ENCODE data around the gene CELF5.
"Not testable (repeated sequence)": the region's sequence is repeated elsewhere in the genome, so short reads cannot be mapped to it uniquely, and the experiment has no call there.

The CELF5 gene

DNA sequence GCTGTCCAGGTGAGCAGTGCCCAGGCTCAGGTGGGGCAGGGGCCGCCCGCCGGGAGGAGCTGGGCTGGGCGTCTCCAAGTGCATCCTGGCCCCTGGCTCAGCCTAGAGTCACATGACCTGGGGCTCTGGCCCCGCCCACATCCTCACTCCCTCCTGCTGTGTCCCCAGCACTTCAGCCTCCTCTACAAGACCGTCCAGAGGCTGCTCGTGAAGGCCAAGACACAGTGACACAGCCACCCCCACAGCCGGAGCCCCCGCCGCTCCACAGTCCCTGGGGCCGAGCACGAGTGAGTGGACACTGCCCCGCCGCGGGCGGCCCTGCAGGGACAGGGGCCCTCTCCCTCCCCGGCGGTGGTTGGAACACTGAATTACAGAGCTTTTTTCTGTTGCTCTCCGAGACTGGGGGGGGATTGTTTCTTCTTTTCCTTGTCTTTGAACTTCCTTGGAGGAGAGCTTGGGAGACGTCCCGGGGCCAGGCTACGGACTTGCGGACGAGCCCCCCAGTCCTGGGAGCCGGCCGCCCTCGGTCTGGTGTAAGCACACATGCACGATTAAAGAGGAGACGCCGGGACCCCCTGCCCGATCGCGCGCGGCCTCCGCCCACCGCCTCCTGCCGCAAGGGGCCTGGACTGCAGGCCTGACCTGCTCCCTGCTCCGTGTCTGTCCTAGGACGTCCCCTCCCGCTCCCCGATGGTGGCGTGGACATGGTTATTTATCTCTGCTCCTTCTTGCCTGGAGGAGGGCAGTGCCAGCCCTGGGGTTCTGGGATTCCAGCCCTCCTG lies 16.8 kb upstream of the CELF5 start:
- DNase-seq (ENCODE audit: low read depth) = no peak

DNA sequence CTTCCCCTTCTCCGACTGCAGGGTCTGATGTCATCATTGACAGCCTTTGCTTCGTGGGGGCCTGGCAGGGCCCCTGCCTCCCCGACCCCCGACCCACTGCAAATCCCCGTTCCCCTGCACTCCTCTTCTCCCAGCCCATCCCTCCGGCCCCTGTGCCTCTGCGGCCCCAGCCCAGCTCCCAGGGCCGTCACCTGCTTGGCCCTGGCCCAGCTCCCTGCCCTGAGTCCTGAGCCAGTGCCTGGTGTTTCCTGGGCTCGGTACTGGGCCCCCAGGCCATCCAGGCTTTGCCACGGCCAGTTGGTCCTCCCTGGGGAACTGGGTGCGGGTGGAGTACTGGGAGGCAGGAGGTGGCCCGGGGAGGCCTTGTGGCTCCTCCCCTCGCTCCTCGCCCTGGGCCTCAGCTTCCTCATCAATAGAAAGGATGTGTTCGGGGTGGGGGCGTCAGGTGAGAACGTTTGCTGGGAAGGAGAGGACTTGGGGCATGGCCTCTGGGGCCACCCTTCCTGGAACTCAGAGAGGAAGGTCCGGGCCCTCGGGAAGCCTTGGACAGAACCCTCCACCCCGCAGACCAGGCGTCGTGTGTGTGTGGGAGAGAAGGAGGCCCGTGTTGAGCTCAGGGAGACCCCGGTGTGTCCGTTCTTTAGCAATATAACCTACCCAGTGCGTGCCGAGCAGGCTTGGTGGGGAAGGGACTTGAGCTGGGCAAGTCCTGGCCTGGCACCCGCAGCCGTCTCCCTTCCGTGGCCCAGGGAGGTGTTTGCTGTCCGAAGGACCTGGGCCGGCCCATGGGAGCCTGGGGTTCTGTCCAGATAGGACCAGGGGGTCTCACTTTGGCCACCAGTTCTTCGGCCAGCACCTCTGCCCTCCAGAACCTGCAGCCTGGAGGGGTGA lies 15.9 kb upstream of the CELF5 start:
- no peak for DNase-seq (ENCODE audit: low read depth)

DNA sequence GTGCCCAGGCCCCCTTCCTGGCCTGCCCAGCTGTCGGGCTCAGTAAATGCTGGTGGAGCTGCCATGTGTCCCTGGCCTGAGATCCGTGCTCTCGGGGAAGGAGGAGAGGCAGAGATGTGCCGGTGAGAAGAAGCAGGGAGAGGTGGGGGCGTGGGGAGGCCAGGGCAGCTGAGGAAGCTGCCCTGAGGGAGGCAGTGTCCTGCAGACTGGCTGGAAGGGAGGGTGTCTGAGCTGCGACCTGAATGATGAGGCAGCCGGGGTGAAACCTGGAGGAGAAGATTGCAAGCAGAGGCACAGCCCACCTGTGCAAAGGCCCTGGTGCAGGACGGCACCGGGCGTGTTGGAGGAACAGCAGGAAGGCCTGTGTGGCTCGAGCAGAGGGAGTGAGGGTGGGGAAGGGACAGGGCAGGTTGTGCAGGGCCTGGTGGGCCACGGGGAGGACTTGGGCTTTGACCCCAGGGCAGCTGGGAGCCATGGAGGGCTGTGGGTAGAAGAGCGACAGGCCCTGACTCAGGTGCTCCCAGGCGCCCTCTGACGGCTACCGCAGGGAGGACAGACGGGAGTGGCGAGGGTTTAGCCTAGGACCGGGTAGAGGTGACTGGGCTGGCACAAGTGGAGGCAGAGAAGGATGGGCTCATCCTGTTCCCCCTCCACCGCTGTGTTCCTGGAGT lies 14.0 kb upstream of the CELF5 start:
- DNase-seq (ENCODE audit: low read depth) = no peak

DNA sequence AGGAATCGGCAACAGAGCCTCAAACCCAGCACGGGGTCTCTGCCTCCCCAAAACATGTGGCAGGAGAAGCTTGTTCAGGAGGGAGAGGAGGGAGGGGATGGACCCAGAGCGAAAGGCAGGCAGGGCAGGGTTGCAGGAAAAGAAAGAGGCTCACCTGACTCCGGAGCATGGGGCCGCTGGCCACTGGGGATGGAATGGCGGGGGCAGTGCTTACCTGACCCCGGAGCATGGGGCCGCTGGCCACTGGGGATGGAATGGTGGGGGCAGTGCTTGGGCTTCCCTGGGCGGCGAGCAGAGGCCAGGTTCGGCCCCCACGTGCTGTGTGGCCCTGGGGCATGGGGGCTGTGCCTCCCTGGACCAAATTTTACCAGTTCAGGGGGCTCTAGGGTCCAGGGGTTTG lies 13.3 kb upstream of the CELF5 start:
- no peak for DNase-seq (ENCODE audit: low read depth)

DNA sequence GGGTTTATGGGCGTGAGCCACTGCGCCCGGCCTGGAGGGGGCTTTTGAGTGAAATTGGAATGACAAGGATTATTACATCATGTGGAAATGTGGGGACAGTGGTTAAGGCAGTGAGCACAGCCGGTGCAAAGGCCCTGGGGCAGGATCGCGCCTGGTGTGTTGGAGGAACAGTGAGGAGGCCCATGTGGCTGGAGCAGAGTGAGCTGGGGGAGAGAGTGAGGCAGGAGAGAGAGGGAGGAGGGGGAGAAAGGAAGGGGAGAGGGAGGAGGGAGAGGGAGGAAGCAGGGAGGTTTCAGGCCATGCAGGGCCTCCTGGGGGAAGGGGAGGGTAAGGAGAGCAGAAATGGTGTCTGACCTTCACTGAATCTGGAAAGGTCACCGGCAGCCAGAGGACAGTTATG lies 11.3 kb upstream of the CELF5 start:
- no peak for DNase-seq (ENCODE audit: low read depth)

DNA sequence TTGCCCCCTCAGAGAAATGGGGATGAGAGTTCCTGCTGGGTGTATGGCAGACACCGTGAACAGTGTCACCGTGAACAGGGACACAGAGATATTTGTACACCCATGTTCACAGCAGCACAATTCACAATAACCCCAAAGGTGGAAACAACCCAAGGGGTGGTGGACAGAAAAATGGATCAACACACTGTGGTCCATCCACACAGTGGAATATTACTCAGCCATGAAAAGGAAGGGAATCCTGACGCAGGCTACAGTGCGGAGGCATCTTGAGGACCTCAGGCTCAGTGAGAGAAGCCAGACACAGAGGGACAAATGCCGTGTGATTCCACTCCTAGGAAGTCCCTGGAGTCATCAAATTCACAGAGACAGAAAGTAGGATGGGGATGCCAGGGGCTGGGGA lies 7.6 kb upstream of the CELF5 start:
- DNase-seq (ENCODE audit: low read depth) = no peak

DNA sequence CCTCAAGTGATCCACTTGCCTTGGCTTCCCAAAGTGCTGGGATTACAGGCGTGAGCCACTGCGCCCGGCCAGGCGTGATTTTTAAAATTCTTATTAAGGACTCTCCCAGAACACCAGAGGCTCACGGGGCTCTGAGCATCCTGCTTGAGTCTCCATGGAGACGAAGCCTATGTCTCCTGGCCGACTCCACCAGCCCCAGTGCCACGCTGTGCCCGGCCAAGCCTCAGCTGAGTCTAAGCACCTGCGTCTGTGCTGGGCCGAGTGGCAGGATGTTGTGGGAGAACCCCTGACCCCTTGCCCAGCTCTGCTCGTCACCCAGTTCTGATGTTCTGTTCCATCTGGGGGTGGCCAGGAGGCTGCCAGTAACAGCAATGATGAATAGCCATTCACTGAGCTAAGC lies 3.9 kb upstream of the CELF5 start:
- DNase-seq (ENCODE audit: low read depth) = no peak

DNA sequence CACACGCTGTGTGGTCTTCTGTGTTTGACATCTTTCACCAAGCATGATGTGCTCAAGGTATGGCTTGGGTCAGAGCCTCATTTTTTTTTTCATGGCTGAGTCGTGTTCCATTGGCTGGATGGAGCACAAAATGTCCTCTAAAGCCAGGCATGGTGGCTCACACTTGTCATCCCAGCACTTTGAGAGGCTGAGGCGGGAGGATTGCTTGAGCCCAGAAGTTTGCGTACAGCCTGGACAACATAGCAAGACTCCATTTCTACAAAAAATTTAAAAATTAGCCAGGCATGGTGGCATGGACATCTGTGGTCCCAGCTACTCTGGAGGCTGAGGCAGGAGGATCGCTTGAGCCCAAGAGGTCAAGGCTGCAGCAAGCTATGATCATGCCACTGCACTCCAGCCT lies 2.9 kb upstream of the CELF5 start:
- DNase-seq (ENCODE audit: low read depth) = not testable (repeated sequence)

DNA sequence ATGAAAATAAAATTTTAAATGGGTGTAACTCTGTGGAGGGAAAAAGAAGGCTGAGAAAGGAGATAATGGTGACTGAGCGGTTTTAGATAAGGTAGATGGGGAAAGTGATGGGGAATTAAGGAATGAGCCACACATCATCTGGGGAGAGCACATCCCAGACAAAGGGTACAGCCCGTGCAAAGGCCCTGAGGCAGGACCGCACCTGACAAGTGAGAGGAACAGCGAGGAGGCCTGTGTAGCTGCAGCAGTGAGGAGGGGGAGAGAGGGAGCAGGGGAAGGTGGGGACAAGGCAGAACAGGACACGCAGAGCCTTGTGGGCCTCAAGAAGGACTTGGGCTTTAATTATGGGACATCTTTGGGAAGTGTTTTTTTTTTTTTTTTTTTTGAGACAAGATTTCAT lies 1.8 kb upstream of the CELF5 start:
- no peak for DNase-seq (ENCODE audit: low read depth)

DNA sequence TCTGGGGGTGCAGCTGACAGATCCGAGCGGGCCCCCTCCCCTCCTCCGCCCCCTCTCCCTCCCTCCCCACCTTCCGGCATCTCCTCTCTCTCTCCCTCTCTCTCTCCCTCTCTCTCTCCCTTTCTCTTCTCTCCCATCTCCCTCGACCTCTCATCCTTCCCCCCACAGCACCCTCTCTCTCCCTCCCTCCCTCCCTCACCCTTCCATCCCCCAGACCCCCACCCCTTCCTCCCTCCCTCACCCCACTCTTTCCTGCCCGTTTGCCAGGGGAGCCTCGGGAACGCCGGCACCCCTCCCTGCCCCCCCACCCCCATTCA lies 666 bp downstream of the CELF5 start:
- no peak for DNase-seq (ENCODE audit: low read depth)

DNA sequence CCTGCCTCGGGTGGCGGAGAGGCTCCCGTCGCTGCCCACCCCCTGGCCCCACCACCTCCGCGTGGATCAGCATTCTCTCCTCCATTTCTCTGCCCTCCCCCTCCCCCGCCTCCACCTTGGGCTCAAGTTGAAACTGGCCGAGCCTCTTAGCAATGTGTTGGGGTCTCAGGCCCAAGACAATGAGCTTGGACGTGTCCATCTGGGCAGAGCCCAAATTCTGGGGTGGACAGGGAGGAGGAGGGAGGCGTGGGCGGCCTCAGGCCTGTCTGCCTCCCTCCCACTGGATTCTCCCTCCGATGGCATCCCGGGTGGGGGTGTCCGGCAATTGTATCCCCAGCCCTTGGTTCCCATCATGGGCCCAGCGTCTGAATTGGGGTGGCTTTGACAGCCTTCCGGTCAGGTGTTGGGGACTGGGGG lies 1.2 kb downstream of the CELF5 start:
- no peak for DNase-seq (ENCODE audit: low read depth)

DNA sequence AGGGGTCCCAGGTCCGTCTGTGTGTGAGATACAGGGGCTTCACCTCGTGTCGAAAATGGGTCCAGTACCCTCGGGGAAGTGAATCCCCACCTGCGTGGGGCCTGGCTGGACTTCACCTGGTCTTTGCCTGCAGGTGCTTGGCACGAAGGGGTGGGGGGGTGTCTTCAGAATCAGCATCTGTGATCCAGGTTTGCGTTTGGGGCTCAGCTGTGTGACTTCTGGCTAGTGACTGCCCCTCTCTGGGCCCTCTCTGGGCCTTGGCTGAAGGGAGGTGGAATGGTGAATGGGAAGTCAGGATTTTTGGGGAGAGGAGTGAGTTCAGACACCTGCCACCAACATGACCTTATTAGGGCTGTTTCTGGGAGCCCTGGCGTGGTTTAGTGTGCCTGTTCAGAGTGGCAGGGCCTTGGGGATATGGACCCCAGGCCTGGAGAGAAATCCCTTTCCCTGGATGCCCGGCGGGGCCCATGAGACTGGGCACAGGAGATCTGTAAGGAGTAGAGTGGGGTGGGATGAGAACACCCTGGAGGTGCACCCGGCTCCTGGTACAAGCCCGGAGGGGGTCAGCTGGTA lies 2.7 kb downstream of the CELF5 start:
- no peak for DNase-seq (ENCODE audit: low read depth)

DNA sequence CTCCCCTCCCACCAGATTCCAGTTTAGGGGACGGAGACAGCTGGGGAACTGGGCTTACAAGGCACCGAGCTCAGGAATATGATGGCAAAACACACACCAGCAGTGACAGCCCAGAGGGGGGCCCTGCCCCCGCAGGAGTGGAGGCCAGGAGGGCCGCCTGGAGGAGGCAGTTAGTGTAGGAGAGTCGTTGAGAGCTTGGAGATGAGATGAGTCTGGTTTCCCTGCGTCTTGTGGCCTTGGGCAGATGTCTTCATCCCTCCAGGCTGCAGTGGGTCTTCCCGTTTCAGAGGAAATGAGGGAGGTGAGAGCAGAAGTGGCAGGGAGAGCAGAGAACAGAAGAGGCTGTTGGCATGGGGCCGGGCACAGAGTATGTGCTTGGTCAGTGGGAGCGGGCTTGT lies 4.9 kb downstream of the CELF5 start:
- no peak for DNase-seq (ENCODE audit: low read depth)

DNA sequence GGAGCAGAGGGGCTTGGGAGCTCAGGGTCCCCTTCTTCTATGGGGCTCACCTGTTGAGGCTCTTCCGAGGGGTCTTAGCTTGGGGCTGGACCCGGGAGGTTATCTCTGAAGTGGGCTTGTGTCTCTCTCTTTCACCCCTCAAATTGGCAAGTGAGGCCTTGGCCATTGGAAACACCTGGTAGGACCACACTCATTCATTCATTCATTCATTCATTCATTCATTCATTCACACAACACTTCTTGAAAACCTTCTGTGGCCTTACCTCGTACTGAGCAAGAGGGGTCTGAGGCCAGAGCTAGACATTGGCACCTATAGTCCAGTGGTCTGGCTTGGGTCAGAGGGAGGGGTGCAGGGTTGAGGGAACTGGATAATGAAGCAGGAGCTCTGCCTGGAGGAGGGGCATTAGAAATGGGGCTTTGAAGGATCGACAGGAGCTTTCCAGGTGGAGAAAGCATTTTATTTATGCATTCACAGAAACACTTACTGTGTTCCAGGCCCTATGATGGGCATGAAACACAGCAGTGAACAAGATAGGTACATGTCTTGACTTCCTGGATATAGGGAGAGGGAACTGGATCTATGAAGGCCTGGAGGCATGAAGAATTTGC lies 5.5 kb downstream of the CELF5 start:
- no peak for DNase-seq (ENCODE audit: low read depth)

DNA sequence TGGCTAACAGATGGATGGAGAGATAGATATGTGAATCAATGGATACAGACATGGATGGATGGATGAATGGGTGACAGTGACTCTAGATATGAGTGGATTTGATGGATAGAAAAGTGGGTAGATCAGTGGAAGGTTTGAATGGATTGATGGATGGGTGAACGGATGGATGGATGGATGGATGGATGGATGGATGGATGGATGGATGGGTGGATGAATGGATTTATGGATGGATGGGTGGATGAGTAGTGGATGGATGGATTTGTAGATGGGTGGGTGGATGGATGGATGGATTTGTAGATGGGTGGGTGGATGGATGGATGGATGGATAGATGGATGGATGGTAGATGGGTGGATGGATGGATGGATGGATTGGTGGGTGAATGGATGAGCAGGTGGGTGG lies 6.8 kb downstream of the CELF5 start:
- no peak for DNase-seq (ENCODE audit: low read depth)

DNA sequence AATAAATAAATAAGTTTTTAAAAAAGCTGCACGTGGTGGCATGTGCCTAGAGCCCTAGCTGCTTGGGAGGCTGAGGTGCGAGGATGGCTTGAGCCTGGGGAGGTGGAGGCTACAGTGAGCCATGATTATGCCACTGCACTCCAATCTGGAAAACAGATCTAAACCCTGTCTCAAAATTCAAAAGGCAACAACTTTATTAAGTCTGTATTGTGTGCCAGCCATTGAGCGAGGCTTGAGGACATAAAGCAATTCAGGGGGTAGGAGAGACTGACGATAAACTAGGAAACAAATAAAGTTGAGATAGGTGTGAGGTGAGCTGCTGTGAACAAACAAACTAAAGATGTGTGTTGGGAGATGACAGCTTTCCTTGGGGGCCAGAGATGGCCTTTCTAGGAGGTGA lies 8.7 kb downstream of the CELF5 start:
- DNase-seq (ENCODE audit: low read depth) = no peak

DNA sequence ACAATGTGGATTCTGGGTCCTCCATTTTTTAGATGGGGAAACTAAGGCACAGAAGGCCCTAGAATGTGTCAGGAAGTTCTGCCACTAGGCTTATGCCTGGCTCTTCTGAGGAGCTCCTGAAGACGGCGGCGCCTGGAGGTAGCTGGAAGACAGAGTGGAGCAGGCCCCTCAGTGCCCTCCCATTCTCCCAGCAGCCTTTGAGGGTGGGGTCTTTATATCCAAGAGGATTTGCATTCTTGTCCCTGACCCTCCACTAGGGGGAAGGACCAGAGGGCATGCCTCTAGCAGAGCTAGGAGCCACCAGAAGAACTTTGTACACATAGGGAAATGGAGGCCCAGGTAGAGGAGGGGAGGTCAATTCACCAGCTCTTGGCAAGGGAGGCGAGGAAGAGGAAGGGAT lies 9.4 kb downstream of the CELF5 start:
- DNase-seq (ENCODE audit: low read depth) = no peak

DNA sequence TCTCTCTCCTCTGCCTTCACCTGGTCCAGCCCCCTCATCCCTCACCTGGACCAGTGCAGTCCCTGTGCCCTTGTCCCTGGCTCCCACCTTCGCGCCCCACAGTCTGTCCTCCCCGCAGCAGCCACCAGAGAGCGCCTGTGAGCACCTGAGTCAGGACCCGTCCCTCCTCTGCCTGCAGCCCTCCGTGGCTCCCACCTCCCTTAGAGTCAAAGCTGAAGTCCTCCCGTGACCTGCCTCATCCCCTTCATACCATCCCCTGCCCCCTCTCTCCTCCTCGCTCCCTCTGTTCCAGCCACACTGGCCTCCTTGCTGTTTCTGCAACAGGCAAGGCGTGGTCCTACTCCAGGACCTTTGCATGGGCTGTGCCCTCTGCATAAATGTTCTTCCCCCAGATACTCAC lies 10.3 kb downstream of the CELF5 start:
- no peak for DNase-seq (ENCODE audit: low read depth)

DNA sequence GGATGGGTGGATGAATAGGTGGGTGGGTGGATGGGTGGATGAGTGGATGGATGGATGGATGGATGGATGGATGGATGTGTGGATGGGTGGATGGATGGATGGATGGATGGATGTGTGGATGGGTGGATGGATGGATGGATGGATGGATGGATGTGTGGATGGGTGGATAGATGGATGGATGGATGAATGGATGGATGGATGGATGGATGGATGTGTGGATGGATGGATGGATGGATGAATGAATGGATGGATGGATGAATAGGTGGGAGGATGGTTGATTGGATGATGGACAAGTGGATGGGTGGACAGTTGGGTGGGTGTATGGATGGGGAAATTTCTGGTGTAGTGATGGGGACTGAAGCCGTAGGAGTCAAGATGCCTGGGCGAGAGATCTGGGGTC lies 11.1 kb downstream of the CELF5 start:
- DNase-seq (ENCODE audit: low read depth) = not testable (repeated sequence)

DNA sequence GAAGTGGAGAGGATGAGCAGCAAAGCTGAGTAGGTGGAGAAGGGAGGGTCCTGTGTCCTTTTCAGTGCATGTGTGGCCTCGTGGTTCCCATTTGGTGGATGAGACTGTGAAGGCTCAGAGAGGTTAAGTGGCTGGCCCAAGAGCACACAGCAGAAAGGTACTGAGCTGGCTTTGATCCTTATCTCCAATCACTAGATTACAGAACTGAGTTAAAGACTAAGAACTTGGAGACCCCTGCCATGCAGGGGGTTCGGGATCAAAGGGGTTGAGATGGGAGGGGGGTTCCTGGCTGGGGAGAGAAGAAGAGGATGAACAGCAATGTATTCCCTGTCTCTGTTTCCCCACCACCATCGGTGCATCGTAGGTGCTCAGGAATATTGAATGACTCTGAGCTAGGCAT lies 11.8 kb downstream of the CELF5 start:
- DNase-seq (ENCODE audit: low read depth) = no peak

DNA sequence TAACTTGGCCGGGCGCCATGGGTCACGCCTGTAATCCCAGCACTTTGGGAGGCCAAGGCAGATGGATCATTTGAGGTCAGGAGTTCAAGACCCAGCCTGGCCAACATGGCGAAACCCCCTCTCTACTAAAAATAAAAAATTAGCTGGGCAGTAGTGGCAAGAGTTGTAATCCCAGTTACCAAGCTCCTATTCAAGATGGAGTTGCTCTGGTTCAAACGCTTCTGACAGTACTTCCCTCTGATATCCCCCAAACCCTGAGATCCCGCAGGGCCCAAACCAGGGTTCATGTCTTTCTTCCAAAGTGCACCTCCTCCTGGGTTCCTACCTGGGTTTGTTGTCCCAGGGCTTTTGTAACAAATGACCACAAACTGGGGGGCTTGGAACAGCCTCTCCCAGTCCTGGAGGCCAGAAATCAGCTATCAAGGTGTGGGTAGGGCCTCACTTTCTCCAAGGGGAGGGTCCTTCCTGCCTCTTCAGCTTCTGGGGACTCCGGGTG lies 13.7 kb downstream of the CELF5 start:
- DNase-seq (ENCODE audit: low read depth) = no peak

DNA sequence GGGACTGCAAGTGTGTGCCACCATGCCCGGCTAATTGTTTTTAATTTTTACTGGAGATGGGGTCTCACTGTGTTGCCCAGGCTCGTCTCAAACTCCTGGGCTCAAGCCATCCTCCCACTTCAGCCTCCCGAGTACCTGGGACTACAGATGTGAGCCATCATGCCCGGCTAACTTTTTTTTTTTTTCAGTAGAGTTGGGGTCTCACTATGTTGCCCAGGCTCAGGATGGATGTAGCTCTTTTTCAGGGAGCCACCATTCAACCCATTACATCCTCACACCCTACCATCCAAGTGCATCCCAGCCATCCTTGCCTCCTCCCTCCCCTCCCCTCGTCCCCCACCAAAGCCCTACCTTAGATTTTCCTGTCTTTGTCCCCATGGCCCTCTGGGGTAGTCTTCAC lies 14.9 kb downstream of the CELF5 start:
- DNase-seq (ENCODE audit: low read depth) = no peak

Measured in GM04503 (cell line).